OCI-LY1 (cell line): ENCODE measurements around the gene RPS3A.

Source experiments
- H2AFZ ChIP-seq: fragments of 200-600 bp; sonication (generic), shearing (Covaris generic); 2 replicates; pipeline ENCODE4 v1.6.0; 2014; ENCODE audit warnings: antibody characterized with exemption, mild to moderate bottlenecking, low read length
- H3F3A ChIP-seq: fragments of 200-600 bp; sonication (generic), shearing (Covaris generic); 2 replicates; pipeline ENCODE4 v1.6.0; 2014; ENCODE audit warnings: mild to moderate bottlenecking, antibody characterized with exemption, low read length, moderate library complexity; ENCODE audit not compliant: insufficient read depth
- H3K27ac ChIP-seq: fragments of 200-600 bp; sonication (generic); 2 replicates; pipeline ENCODE4 v1.5.1; 2014; ENCODE audit warnings: low read length, mixed run types, mild to moderate bottlenecking, low read depth; ENCODE audit not compliant: poor library complexity, severe bottlenecking
- H3K27me3 ChIP-seq: fragments of 200-600 bp; sonication (generic); 2 replicates; pipeline ENCODE4 v1.6.0; 2014; ENCODE audit warnings: antibody characterized with exemption, mild to moderate bottlenecking, low read length, moderate library complexity; ENCODE audit not compliant: insufficient read depth
- H3K36me3 ChIP-seq: fragments of 200-600 bp; sonication (generic); 2 replicates; pipeline ENCODE4 v1.6.1; 2014; ENCODE audit warnings: mild to moderate bottlenecking, antibody characterized with exemption, low read length, moderate library complexity, mixed read lengths; ENCODE audit not compliant: insufficient read depth
- H3K4me1 ChIP-seq: fragments of 200-600 bp; sonication (generic); 2 replicates; pipeline ENCODE4 v1.5.1; 2014; ENCODE audit warnings: mild to moderate bottlenecking, low read length, moderate library complexity; ENCODE audit not compliant: insufficient read depth, severe bottlenecking
- H3K4me2 ChIP-seq: fragments of 200-600 bp; sonication (generic), shearing (Covaris generic); 2 replicates; pipeline ENCODE4 v1.6.1; 2014; ENCODE audit warnings: low read length
- H3K4me3 ChIP-seq: fragments of 200-600 bp; sonication (generic); 2 replicates; pipeline ENCODE4 v1.5.1; 2014; ENCODE audit warnings: low read length, low read depth, mild to moderate bottlenecking, mixed read lengths; ENCODE audit not compliant: poor library complexity, severe bottlenecking
- H3K79me2 ChIP-seq: fragments of 200-600 bp; shearing (Covaris generic); 2 replicates; pipeline ENCODE4 v1.6.1; 2016; ENCODE audit warnings: mixed run types, low read length, mixed read lengths; ENCODE audit not compliant: insufficient read depth
- H3K9ac ChIP-seq: fragments of 200-600 bp; sonication (generic), shearing (Covaris generic); 2 replicates; pipeline ENCODE4 v1.6.1; 2014; ENCODE audit warnings: mild to moderate bottlenecking, low read length, mixed read lengths
- H3K9me2 ChIP-seq: fragments of 200-600 bp; sonication (generic), shearing (Covaris generic); 2 replicates; pipeline ENCODE4 v1.6.1; 2014; ENCODE audit warnings: low read depth, mild to moderate bottlenecking, low read length, mixed read lengths
- H3K9me3 ChIP-seq: fragments of 200-600 bp; shearing (Covaris generic); 2 replicates; pipeline ENCODE4 v1.6.1; 2014; ENCODE audit warnings: low read length, mixed read lengths
- H4K20me1 ChIP-seq: fragments of 200-600 bp; sonication (generic), shearing (Covaris generic); 2 replicates; pipeline ENCODE4 v1.6.0; 2016; ENCODE audit warnings: mild to moderate bottlenecking, low read length; ENCODE audit not compliant: insufficient read depth
- CTCF ChIP-seq: fragments of 200-600 bp; sonication (generic), shearing (Covaris generic); IDR thresholded peaks from 2 replicates; pipeline ENCODE4 v1.5.1; 2017; ENCODE audit warnings: mild to moderate bottlenecking, antibody characterized with exemption, low read length, moderate library complexity, mixed read lengths
- EZH2 ChIP-seq: fragments of 200-600 bp; sonication (generic), shearing (Covaris generic); IDR thresholded peaks from 2 replicates; pipeline ENCODE4 v1.8.0; 2017; ENCODE audit warnings: borderline replicate concordance, mixed run types, mild to moderate bottlenecking, antibody characterized with exemption, low read length, moderate library complexity, mixed read lengths

Gene RPS3A

GRCh38 chr4:151098979-151099228, 524 bp upstream of the RPS3A start:
- Histone ChIP-seq H3K27ac (peak overlapping the region; percentile 58), H3K9me3 (no peaks in the 10 kb centered on the region), H3F3A (no peaks in the 10 kb centered on the region), H3K36me3 (peaks cover 43% of the 10 kb centered on the region), H2AFZ (peak overlapping the region; percentile 33; the same call in 1 of the 2 replicates), H3K27me3 (no peaks in the 10 kb centered on the region), H3K4me3 (peak overlapping the region; percentile 100), H3K79me2 (peaks cover 28% of the 10 kb centered on the region), H3K4me1 (peaks cover 32% of the 10 kb centered on the region), H3K9me2 (no peaks in the 10 kb centered on the region), H3K4me2 (peak overlapping the region; percentile 71), H4K20me1 (no peaks in the 10 kb centered on the region), H3K9ac (peak overlapping the region; percentile 67)
- TF ChIP-seq CTCF = no peak
- TF ChIP-seq EZH2 = no peak

- H3K36me3 ChIP-seq = peaks cover 54% of the 10 kb centered on the region
- H2AFZ ChIP-seq = no peak overlapping the region
- peak overlapping the region; percentile 76 for H3K4me2 ChIP-seq
- peaks cover 28% of the 10 kb centered on the region for H3K79me2 ChIP-seq
- H3F3A ChIP-seq = no peaks in the 10 kb centered on the region
- no peaks in the 10 kb centered on the region for H4K20me1 ChIP-seq
- H3K4me1 ChIP-seq = peaks cover 32% of the 10 kb centered on the region
- peak overlapping the region; percentile 100 for H3K9ac ChIP-seq
- H3K9me2 ChIP-seq = no peaks in the 10 kb centered on the region
- no peaks in the 10 kb centered on the region for H3K9me3 ChIP-seq
- TF ChIP-seq CTCF = no peak
- TF ChIP-seq EZH2 = no peak
- H3K27ac ChIP-seq = peak overlapping the region; percentile 86
- peak overlapping the region; percentile 100 for H3K4me3 ChIP-seq
- H3K27me3 ChIP-seq = no peaks in the 10 kb centered on the region
Measured at GRCh38 chr4:151099976-151100417, 569 bp downstream of the RPS3A start.

GRCh38 chr4:151100531-151100930, 1.1 kb downstream of the RPS3A start:
- peak overlapping the region; percentile 100 for H3K4me3 ChIP-seq
- no peak overlapping the region for H2AFZ ChIP-seq
- peaks cover 32% of the 10 kb centered on the region for H3K4me1 ChIP-seq
- H3K36me3 ChIP-seq = peaks cover 58% of the 10 kb centered on the region
- no peaks in the 10 kb centered on the region for H3F3A ChIP-seq
- H3K79me2 ChIP-seq = peaks cover 28% of the 10 kb centered on the region
- H3K9me2 ChIP-seq = no peaks in the 10 kb centered on the region
- H3K27ac ChIP-seq = peak overlapping the region; percentile 86
- H4K20me1 ChIP-seq = no peaks in the 10 kb centered on the region
- peak overlapping the region; percentile 76 for H3K4me2 ChIP-seq
- no peaks in the 10 kb centered on the region for H3K9me3 ChIP-seq
- H3K27me3 ChIP-seq = no peaks in the 10 kb centered on the region
- peak overlapping the region; percentile 100 for H3K9ac ChIP-seq
- TF ChIP-seq CTCF (no peak), EZH2 (no peak)
